ENCODE measurements around the gene BSND. TPM values are rescaled to one million over a fixed set of nuclear protein-coding genes. Genes with fewer than 3 reads are reported as not detected.

Gene BSND
- total RNA-seq, 1 donor from 2014 or later = not detected

DNA sequence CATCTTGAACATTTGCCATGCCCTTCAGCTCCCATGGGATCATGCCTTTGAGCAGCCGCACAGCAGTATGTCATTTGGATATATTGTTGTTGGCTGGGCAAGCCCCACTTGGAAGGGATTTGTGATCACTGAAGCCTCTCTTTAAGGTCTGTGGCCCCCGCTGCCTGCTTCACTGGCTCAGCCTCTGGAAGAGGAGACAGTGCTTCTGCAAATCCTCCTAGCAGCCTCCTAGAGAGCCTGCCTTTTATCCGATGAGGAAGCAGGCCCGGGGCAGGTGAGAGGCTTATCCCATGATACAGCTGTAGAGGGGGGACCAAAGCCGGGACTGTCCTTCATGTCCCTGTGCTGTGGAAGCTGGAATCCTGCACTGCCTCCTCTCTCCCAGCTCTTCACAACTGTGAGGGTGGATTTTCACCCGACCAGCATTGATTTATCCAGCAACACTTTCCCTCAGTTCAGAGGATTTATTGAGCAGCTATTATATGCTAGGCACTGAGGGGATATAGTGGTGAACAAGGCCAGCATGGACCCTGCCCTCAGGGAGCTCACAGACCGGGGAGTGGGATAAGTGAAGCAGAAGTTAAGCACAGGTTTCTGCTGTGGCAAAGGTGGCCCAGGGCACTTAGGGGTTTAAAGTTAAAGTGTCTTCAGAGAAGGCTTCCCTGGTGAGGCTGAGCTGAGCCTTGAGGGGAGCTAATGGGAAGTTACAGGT, 14.4 kb upstream of the BSND start:
- DNase-seq (ENCODE audit: low spot score) = no peak
- TF ChIP-seq, protein P1, sequence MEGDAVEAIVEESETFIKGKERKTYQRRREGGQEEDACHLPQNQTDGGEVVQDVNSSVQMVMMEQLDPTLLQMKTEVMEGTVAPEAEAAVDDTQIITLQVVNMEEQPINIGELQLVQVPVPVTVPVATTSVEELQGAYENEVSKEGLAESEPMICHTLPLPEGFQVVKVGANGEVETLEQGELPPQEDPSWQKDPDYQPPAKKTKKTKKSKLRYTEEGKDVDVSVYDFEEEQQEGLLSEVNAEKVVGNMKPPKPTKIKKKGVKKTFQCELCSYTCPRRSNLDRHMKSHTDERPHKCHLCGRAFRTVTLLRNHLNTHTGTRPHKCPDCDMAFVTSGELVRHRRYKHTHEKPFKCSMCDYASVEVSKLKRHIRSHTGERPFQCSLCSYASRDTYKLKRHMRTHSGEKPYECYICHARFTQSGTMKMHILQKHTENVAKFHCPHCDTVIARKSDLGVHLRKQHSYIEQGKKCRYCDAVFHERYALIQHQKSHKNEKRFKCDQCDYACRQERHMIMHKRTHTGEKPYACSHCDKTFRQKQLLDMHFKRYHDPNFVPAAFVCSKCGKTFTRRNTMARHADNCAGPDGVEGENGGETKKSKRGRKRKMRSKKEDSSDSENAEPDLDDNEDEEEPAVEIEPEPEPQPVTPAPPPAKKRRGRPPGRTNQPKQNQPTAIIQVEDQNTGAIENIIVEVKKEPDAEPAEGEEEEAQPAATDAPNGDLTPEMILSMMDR (IDR thresholded peaks at IDR 0.05; ENCODE audit: unreplicated experiment) = no peak
- no peak overlapping the region for H3K27ac Mint-ChIP-seq (ENCODE audit: unreplicated experiment)
- H3K36me3 Mint-ChIP-seq (ENCODE audit: low read depth, unreplicated experiment) = peaks cover 3% of the 10 kb centered on the region
- peaks cover 12% of the 10 kb centered on the region for H3K27me3 Mint-ChIP-seq (ENCODE audit: unreplicated experiment)
- no peak overlapping the region for H3K4me3 Mint-ChIP-seq (ENCODE audit: unreplicated experiment)
- H3K4me1 Mint-ChIP-seq (ENCODE audit: unreplicated experiment) = peaks cover 3% of the 10 kb centered on the region
- no peaks in the 10 kb centered on the region for H3K9me3 Mint-ChIP-seq (ENCODE audit: unreplicated experiment)

DNA sequence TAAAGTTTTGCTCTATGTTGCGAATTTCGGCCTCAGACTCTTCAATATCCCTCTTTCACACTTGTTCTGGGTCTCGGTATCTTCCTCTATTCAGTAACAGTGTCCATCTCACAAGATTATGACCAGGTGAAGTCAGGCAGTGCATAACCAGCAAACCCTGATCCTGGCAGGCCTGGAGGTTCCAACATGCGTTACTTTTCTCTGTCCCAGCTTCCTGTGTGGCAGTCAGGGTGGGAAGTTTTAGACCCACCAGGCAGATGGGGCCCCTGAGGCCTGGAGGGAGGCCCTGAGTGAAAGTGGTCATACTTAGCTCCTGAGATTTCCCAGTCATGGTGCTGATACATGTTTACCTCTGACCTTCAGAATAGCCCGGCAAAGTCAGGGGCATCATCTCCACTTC, 13.2 kb upstream of the BSND start:
- TF ChIP-seq, protein P1 (IDR thresholded peaks at IDR 0.05; ENCODE audit: unreplicated experiment) = no peak
- H3K27me3 Mint-ChIP-seq (ENCODE audit: unreplicated experiment) = peaks cover 11% of the 10 kb centered on the region
- H3K36me3 Mint-ChIP-seq (ENCODE audit: low read depth, unreplicated experiment) = no peaks in the 10 kb centered on the region

DNA sequence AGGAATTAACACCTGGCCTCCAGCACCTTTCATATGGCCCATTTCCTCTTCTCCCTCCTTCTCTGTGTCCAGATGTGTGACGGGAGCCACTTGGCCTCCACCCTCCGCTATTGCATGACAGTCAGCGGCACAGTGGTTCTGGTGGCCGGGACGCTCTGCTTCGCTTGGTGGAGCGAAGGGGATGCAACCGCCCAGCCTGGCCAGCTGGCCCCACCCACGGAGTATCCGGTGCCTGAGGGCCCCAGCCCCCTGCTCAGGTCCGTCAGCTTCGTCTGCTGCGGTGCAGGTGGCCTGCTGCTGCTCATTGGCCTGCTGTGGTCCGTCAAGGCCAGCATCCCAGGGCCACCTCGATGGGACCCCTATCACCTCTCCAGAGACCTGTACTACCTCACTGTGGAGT, 12.7 kb upstream of the BSND start:
- DNase-seq (ENCODE audit: low spot score) = no peak
- Mint-ChIP-seq H3K27me3 (ENCODE audit: unreplicated experiment) (peaks cover 9% of the 10 kb centered on the region), H3K4me3 (ENCODE audit: unreplicated experiment) (no peak overlapping the region), H3K36me3 (ENCODE audit: low read depth, unreplicated experiment) (no peaks in the 10 kb centered on the region), H3K4me1 (ENCODE audit: unreplicated experiment) (peaks cover 2% of the 10 kb centered on the region), H3K27ac (ENCODE audit: unreplicated experiment) (no peak overlapping the region), H3K9me3 (ENCODE audit: unreplicated experiment) (no peaks in the 10 kb centered on the region)
- TF ChIP-seq, protein P1 (IDR thresholded peaks at IDR 0.05; ENCODE audit: unreplicated experiment) = no peak

More for the DNA sequence above, 13.2 kb upstream of the BSND start:
- no peaks in the 10 kb centered on the region for H3K9me3 Mint-ChIP-seq (ENCODE audit: unreplicated experiment)
- peaks cover 3% of the 10 kb centered on the region for H3K4me1 Mint-ChIP-seq (ENCODE audit: unreplicated experiment)
- H3K27ac Mint-ChIP-seq (ENCODE audit: unreplicated experiment) = no peak overlapping the region
- DNase-seq (ENCODE audit: low spot score) = no peak
- H3K4me3 Mint-ChIP-seq (ENCODE audit: unreplicated experiment) = no peak overlapping the region

DNA sequence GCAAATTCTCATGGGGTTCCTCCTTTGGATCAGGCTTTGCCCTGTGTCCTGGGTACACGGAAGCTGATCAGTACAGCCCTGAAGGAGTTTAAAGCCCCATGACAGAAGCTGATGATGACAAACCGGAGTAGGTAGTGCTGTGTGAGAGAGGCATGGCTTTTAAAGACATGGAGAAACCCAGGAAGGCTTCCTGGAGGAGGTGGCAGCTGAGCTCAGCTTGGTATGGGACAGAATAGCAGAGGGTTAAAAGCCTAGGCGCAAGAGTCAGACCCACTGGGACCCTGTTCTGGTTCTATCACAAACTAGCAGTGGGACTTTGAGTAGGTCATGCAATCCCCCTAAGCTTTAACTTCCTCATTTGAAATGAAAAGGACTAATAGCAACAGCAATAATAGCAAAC, 12.2 kb upstream of the BSND start:
- Mint-ChIP-seq H3K9me3 (ENCODE audit: unreplicated experiment) (no peaks in the 10 kb centered on the region), H3K4me3 (ENCODE audit: unreplicated experiment) (no peak overlapping the region), H3K27me3 (ENCODE audit: unreplicated experiment) (peaks cover 6% of the 10 kb centered on the region), H3K36me3 (ENCODE audit: low read depth, unreplicated experiment) (no peaks in the 10 kb centered on the region), H3K27ac (ENCODE audit: unreplicated experiment) (no peak overlapping the region), H3K4me1 (ENCODE audit: unreplicated experiment) (no peaks in the 10 kb centered on the region)
- TF ChIP-seq, protein P1 (IDR thresholded peaks at IDR 0.05; ENCODE audit: unreplicated experiment) = no peak
- no peak for DNase-seq (ENCODE audit: low spot score)

DNA sequence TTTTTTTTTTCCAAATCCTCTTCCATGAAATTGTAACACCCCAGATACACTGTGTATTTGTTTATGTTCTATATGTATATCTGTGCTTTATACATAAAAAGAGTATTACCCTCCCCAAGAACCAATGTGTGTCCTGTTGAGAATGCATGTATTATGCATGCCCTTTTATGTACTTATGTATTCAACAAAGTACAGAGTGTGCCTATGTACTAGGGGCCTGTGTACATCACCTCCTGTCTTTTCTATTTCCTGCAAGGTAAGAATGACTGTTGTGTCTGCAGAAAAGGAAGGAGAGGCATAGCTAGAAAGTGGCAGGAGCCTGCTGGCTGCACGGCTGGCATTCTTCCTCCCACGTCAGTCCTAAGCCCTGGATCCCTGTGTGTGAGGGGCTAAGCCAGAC, 11.3 kb upstream of the BSND start:
- peaks cover 4% of the 10 kb centered on the region for H3K27me3 Mint-ChIP-seq (ENCODE audit: unreplicated experiment)
- no peak overlapping the region for H3K27ac Mint-ChIP-seq (ENCODE audit: unreplicated experiment)
- H3K9me3 Mint-ChIP-seq (ENCODE audit: unreplicated experiment) = no peaks in the 10 kb centered on the region
- no peak for DNase-seq (ENCODE audit: low spot score)
- H3K4me1 Mint-ChIP-seq (ENCODE audit: unreplicated experiment) = no peaks in the 10 kb centered on the region
- no peaks in the 10 kb centered on the region for H3K36me3 Mint-ChIP-seq (ENCODE audit: low read depth, unreplicated experiment)
- TF ChIP-seq, protein P1 (IDR thresholded peaks at IDR 0.05; ENCODE audit: unreplicated experiment) = no peak
- H3K4me3 Mint-ChIP-seq (ENCODE audit: unreplicated experiment) = no peak overlapping the region
